Measurements from ENCODE around the gene LRRC75B.
A peak's percentile ranks its signal among the peaks of the same experiment; 100 is the strongest.
"Not testable (repeated sequence)": the region's sequence is repeated elsewhere in the genome, so short reads cannot be mapped to it uniquely, and the experiment has no call there.

The LRRC75B gene

DNA sequence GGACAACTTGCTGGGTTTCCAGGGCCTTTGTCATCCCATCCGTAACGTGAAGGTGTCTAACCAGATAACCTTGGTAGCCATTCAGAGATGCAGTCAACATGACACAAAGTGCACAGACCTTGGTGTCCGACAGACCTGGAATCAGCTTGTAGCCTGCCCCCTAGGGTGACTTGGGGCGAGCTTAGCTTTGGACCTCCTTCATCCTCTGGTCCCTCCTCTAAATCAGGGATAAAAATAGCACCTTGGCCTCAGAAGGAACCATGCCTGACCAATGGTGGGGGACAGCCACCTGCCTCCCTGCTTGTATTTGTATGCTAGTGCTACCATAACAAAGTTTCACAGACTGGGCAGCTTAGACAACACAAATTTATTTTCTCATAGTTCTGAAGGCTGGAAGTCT is 33.4 kb downstream of the LRRC75B start:
- no peaks in the 10 kb centered on the region for H3K27me3 ChIP-seq (ENCODE audit: control insufficient read depth, insufficient read depth, low read length)
- H3K4me3 ChIP-seq (ENCODE audit: low read depth, low read length), result no peak overlapping the region
- peaks cover 3% of the 10 kb centered on the region for H3K4me1 ChIP-seq (ENCODE audit: control insufficient read depth, insufficient read depth, low read length)
- no peaks in the 10 kb centered on the region for H3K9me3 ChIP-seq (ENCODE audit: control insufficient read depth, insufficient read depth, low read length)
- peaks cover 33% of the 10 kb centered on the region for H3K36me3 ChIP-seq (ENCODE audit: control insufficient read depth, insufficient read depth, low read length)
- H3K9ac ChIP-seq (ENCODE audit: low read depth, low read length), result no peak overlapping the region

GRCh38 chr22:24555165-24556039 is 37.5 kb downstream of the LRRC75B start, which contains the start of gene SNRPD3:
SNRPD3 (plus strand) TSS chr22:24555999; CDS start chr22:24557675, 1,676 bp downstream.
- H3K4me1 ChIP-seq (ENCODE audit: control insufficient read depth, insufficient read depth, low read length), result peaks cover 7% of the 10 kb centered on the region
- peaks cover 28% of the 10 kb centered on the region for H3K36me3 ChIP-seq (ENCODE audit: control insufficient read depth, insufficient read depth, low read length)
- H3K9me3 ChIP-seq (ENCODE audit: control insufficient read depth, insufficient read depth, low read length), result no peaks in the 10 kb centered on the region

GRCh38 chr22:24554313-24555164 is 38.3 kb downstream of the LRRC75B start, which contains the start of gene GUCD1:
GUCD1 (minus strand) TSS chr22:24555138; CDS start chr22:24554991, 147 bp downstream.
- H3K4me3 ChIP-seq (ENCODE audit: low read depth, low read length), result peak within 1 kb of the TSS; percentile 98
- peak within 1 kb of the TSS; percentile 99 for H3K9ac ChIP-seq (ENCODE audit: low read depth, low read length)
- peaks cover 25% of the 10 kb centered on the region for H3K36me3 ChIP-seq (ENCODE audit: control insufficient read depth, insufficient read depth, low read length)
- H3K4me1 ChIP-seq (ENCODE audit: control insufficient read depth, insufficient read depth, low read length), result peaks cover 7% of the 10 kb centered on the region
- H3K27me3 ChIP-seq (ENCODE audit: control insufficient read depth, insufficient read depth, low read length), result no peaks in the 10 kb centered on the region
- no peaks in the 10 kb centered on the region for H3K9me3 ChIP-seq (ENCODE audit: control insufficient read depth, insufficient read depth, low read length)

More at GRCh38 chr22:24555165-24556039, 37.5 kb downstream of the LRRC75B start, which contains the start of gene SNRPD3:
- H3K9ac ChIP-seq (ENCODE audit: low read depth, low read length), result peak within 1 kb of the TSS; percentile 99
- peak within 1 kb of the TSS; percentile 98 for H3K4me3 ChIP-seq (ENCODE audit: low read depth, low read length)
- H3K27me3 ChIP-seq (ENCODE audit: control insufficient read depth, insufficient read depth, low read length), result no peaks in the 10 kb centered on the region

DNA sequence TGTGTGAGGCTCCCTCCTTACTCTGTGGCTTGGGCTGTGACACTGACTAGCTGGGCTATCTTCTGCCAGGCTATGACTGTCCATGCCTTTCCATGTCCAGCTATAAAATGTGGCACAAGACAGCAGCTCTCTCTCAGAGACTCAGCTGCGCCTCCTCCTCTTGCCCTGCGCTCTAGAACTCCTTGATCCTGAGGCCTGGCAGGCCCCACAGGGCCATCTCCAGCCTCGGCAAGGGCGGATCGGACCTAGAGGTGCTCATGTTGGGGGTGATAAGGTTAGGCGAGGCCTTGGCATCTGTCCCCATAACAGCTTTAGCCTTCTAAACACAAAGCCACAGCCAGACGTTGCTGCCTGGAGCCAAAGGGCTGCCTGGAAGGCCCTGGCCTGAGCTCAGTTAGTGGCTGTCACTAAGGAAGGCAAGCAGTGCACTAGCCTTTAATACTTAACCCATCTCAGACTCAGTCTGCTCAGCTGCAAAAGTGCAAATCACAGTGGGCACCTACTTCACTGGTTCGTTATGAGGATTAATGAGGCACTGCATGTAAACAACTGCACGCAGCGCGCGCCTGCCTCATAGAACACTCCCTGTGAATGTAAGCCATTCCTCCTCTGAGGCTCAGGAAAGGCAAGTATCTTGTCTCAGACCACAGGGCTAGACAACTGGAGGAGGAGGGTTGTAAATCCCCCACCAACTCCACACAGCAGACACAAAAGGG is 39.1 kb downstream of the LRRC75B start:
- peaks cover 7% of the 10 kb centered on the region for H3K4me1 ChIP-seq (ENCODE audit: control insufficient read depth, insufficient read depth, low read length)
- H3K9ac ChIP-seq (ENCODE audit: low read depth, low read length), result peak overlapping the region; percentile 98
- H3K9me3 ChIP-seq (ENCODE audit: control insufficient read depth, insufficient read depth, low read length), result no peaks in the 10 kb centered on the region
- peak overlapping the region; percentile 96 for H3K4me3 ChIP-seq (ENCODE audit: low read depth, low read length)
- peaks cover 18% of the 10 kb centered on the region for H3K36me3 ChIP-seq (ENCODE audit: control insufficient read depth, insufficient read depth, low read length)
- H3K27me3 ChIP-seq (ENCODE audit: control insufficient read depth, insufficient read depth, low read length), result no peaks in the 10 kb centered on the region

DNA sequence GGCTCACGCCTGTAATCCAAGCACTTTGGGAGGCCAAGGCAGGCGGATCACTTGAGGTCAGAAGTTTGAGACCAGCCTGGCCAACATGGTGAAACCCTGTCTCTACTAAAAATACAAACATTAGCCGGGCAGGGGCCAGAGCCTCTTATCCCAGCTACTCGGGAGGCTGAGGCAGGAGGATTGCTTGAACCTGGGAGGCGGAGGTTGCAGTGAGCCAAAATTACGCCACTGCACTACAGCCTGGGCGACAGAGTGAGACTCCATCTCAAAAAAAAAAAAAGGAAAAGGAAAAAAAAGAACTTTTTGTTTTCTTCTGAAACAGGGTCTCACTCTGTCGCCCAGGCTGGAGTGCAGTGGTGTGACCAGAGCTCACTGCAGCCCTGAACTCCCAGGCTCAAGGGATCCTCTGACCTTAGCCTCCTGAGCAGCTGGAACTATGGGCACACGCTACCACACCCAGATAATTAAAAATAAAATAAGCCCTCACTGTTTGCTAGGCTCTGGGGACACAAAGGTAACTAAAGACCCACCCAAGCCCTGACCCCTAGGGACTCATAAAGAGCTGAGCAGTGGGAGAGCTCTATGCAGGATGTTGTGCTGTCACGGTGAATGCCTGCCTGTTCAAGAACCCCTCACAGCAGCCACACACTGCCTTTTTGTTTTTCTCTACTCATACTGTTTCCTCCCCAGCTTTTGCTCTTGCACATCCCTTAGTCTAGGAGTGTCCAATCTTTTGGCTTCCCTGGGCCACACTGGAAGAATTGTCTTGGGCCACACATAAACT is 40.2 kb downstream of the LRRC75B start:
- H3K9me3 ChIP-seq (ENCODE audit: control insufficient read depth, insufficient read depth, low read length); H3K4me3 ChIP-seq (ENCODE audit: low read depth, low read length); H3K27me3 ChIP-seq (ENCODE audit: control insufficient read depth, insufficient read depth, low read length); H3K4me1 ChIP-seq (ENCODE audit: control insufficient read depth, insufficient read depth, low read length): not testable (repeated sequence)
- Histone ChIP-seq H3K36me3 (ENCODE audit: control insufficient read depth, insufficient read depth, low read length) (peaks cover 15% of the 10 kb centered on the region), H3K9ac (ENCODE audit: low read depth, low read length) (peak overlapping the region; percentile 37)

DNA sequence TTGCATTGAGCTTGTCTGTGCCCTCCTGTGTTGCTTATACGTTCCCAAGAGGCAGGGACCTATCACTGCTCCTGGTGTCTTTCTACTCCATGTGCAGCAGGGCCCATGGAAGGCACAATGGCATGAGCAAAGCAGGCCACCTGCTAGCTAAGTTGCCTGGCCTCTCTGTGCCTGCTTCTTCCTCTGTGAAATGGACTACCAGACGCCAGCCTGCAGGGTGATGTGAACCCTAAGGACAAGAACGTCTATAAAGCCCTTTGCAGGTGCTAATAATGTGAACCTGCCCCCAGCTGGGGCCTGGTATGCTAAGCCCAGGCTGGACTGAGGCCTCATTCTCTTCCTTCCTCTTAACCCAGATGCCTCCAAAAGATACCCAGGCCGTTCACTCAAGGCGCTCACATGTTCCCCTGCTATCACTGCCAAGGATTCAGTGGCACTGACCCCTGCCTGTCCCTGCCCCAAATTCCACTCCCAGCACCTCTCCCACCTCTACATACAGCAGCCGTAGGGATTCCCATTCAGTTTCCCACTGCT is 41.9 kb downstream of the LRRC75B start:
- no peak overlapping the region for H3K9ac ChIP-seq (ENCODE audit: low read depth, low read length)
- no peak overlapping the region for H3K4me3 ChIP-seq (ENCODE audit: low read depth, low read length)
- no peaks in the 10 kb centered on the region for H3K27me3 ChIP-seq (ENCODE audit: control insufficient read depth, insufficient read depth, low read length)
- H3K36me3 ChIP-seq (ENCODE audit: control insufficient read depth, insufficient read depth, low read length), result peaks cover 22% of the 10 kb centered on the region
- peaks cover 5% of the 10 kb centered on the region for H3K4me1 ChIP-seq (ENCODE audit: control insufficient read depth, insufficient read depth, low read length)
- no peaks in the 10 kb centered on the region for H3K9me3 ChIP-seq (ENCODE audit: control insufficient read depth, insufficient read depth, low read length)

DNA sequence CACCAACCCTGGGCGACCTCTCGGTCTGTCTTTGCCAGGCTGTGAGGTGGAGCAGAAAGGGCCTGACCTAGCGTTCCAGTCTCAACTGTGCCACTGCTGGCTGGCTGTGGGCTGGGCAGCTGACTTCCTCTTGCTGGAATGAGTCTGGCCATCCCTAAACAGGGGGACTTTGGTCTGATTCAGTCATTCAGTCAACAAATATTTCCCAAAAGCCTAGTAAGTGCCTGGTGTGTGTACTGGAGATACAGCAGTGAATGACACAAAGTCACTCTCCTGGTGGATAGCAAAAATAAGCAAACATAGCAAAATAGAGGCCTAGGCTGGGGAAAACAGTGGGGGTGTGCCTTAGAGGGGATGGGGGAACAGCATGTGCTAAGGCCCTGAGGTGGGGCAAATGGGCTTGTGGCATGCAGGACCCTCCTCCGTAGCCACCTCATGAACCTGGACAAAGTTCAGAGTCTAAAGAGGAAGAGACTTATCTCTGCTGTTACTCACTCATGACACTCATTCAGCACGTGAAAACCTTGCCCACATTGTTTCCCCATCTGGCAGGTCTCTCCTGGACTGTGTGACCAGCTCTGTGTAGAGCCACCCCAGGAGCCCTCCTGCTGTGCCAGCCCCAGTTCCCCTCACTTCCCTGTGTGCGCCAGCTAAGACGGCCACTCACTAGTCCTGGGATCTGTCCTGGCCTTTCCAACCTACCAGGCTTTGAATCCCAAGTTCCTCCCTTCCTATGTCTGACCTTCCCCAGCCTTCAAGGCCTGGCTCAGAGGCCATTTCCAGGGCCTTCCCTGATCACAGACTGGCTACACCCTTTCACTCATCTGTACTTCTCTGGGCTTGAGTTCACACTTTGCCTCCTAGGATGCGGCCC is 42.6 kb downstream of the LRRC75B start:
- Histone ChIP-seq H3K9ac (ENCODE audit: low read depth, low read length) (no peak overlapping the region), H3K4me1 (ENCODE audit: control insufficient read depth, insufficient read depth, low read length) (peaks cover 5% of the 10 kb centered on the region), H3K36me3 (ENCODE audit: control insufficient read depth, insufficient read depth, low read length) (peaks cover 22% of the 10 kb centered on the region), H3K4me3 (ENCODE audit: low read depth, low read length) (no peak overlapping the region), H3K27me3 (ENCODE audit: control insufficient read depth, insufficient read depth, low read length) (no peaks in the 10 kb centered on the region), H3K9me3 (ENCODE audit: control insufficient read depth, insufficient read depth, low read length) (no peaks in the 10 kb centered on the region)

DNA sequence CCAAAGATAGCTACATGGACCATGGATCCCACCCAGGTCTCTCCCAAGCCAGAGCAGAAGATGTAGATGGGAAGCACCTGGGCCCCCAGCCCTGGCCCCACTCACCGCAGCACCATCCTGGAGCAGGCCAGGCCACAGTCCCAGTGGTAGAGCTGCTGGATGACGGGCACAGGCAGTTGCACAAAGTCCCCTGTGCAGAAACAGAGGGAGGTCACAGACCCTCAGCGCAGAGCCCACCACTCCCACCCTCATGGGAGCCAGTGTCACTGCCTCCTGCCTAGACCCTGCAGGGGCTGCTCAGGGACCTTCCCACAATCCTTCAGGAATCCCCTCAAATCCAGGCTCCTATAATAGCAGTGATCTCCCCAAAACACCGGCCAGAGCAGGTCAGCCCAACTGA is 44.1 kb downstream of the LRRC75B start:
- Histone ChIP-seq H3K9ac (ENCODE audit: low read depth, low read length) (no peak overlapping the region), H3K27me3 (ENCODE audit: control insufficient read depth, insufficient read depth, low read length) (no peaks in the 10 kb centered on the region), H3K4me1 (ENCODE audit: control insufficient read depth, insufficient read depth, low read length) (peaks cover under 1% of the 10 kb centered on the region), H3K9me3 (ENCODE audit: control insufficient read depth, insufficient read depth, low read length) (no peaks in the 10 kb centered on the region), H3K4me3 (ENCODE audit: low read depth, low read length) (no peak overlapping the region), H3K36me3 (ENCODE audit: control insufficient read depth, insufficient read depth, low read length) (peaks cover 32% of the 10 kb centered on the region)

DNA sequence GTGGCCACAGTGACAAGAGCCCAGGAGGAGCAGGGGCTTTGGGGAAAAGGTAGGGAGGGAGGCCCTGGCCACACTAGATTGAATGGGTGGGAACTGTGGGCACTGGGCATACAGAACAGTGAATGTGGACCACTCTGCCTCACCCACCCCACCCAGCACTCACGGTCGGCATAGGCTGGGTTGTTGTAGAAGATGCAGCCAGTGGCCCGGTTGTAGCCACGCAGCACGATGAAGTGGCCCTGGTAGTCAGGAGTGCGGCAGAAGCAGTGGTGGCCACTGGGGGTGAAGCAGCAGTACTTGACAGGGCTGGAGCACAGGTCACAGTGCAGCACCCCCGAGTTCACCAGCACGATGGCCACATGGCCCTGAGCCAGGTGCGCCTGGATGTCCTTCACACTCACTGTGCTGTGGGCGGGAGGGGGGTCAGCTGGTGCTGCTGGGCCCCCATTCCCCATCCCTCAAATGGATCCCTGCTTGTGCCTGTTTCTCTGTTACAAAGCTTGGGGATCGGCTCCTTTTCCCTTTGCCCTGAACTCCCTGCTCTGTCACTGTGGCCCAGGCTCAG is 49.1 kb downstream of the LRRC75B start:
- Histone ChIP-seq H3K4me3 (ENCODE audit: low read depth, low read length) (no peak overlapping the region), H3K36me3 (ENCODE audit: control insufficient read depth, insufficient read depth, low read length) (peaks cover 55% of the 10 kb centered on the region), H3K9ac (ENCODE audit: low read depth, low read length) (no peak overlapping the region), H3K9me3 (ENCODE audit: control insufficient read depth, insufficient read depth, low read length) (no peaks in the 10 kb centered on the region), H3K27me3 (ENCODE audit: control insufficient read depth, insufficient read depth, low read length) (no peaks in the 10 kb centered on the region), H3K4me1 (ENCODE audit: control insufficient read depth, insufficient read depth, low read length) (no peaks in the 10 kb centered on the region)

GRCh38 chr22:24543185-24543601 is 49.7 kb downstream of the LRRC75B start:
- peaks cover 54% of the 10 kb centered on the region for H3K36me3 ChIP-seq (ENCODE audit: control insufficient read depth, insufficient read depth, low read length)
- no peaks in the 10 kb centered on the region for H3K9me3 ChIP-seq (ENCODE audit: control insufficient read depth, insufficient read depth, low read length)
- no peak overlapping the region for H3K9ac ChIP-seq (ENCODE audit: low read depth, low read length)
- no peak overlapping the region for H3K4me3 ChIP-seq (ENCODE audit: low read depth, low read length)
- H3K4me1 ChIP-seq (ENCODE audit: control insufficient read depth, insufficient read depth, low read length), result no peaks in the 10 kb centered on the region
- no peaks in the 10 kb centered on the region for H3K27me3 ChIP-seq (ENCODE audit: control insufficient read depth, insufficient read depth, low read length)

Data from iPS-15b (cell line).